ENCODE measurements around the gene RNASEH2A.

Gene RNASEH2A

GRCh38 chr19:12783291-12783848 is 23.0 kb upstream of the RNASEH2A start:
- DNase-seq: no peak

GRCh38 chr19:12783849-12784393 is 22.5 kb upstream of the RNASEH2A start:
- no peak for DNase-seq

- no peak for DNase-seq
These were observed 22.0 kb upstream of the RNASEH2A start for GRCh38 chr19:12784394-12784870.

GRCh38 chr19:12784871-12785430 is 21.4 kb upstream of the RNASEH2A start:
- no peak for DNase-seq

- no peak for DNase-seq
These were observed 20.9 kb upstream of the RNASEH2A start for GRCh38 chr19:12785431-12786031.

GRCh38 chr19:12786141-12786870 is 20.1 kb upstream of the RNASEH2A start:
- no peak for DNase-seq

GRCh38 chr19:12786952-12787351 is 19.4 kb upstream of the RNASEH2A start:
- DNase-seq: no peak

- no peak for DNase-seq
These were observed 18.9 kb upstream of the RNASEH2A start for GRCh38 chr19:12787458-12787857.

- DNase-seq: no peak
These were observed 18.2 kb upstream of the RNASEH2A start for GRCh38 chr19:12788042-12788681.

- DNase-seq: peak; percentile 14 to 61
These were observed 17.7 kb upstream of the RNASEH2A start for GRCh38 chr19:12788682-12789097.

- DNase-seq: no peak
These were observed 17.1 kb upstream of the RNASEH2A start for GRCh38 chr19:12789098-12789903.

GRCh38 chr19:12789904-12790619 is 16.3 kb upstream of the RNASEH2A start:
- peak; percentile 94 for DNase-seq

GRCh38 chr19:12790628-12791344 is 15.6 kb upstream of the RNASEH2A start:
- DNase-seq: no peak

- DNase-seq: peak; percentile 92 to 95
These were observed 14.9 kb upstream of the RNASEH2A start, which contains the start of gene JUNB for GRCh38 chr19:12791345-12792050. TSS of gene JUNB (plus strand) at chr19:12791486. CDS start at chr19:12791772, 286 bp downstream.

GRCh38 chr19:12792051-12792852 is 14.1 kb upstream of the RNASEH2A start:
- DNase-seq: peak; percentile 40 to 72

GRCh38 chr19:12792853-12793289 is 13.5 kb upstream of the RNASEH2A start:
- DNase-seq: no peak

- DNase-seq: peak; percentile 89
These were observed 12.8 kb upstream of the RNASEH2A start for GRCh38 chr19:12793290-12794195.

Measured in NCI-H2081 (cell line).